ENCODE results near the gene ADGRB2.

DNA sequence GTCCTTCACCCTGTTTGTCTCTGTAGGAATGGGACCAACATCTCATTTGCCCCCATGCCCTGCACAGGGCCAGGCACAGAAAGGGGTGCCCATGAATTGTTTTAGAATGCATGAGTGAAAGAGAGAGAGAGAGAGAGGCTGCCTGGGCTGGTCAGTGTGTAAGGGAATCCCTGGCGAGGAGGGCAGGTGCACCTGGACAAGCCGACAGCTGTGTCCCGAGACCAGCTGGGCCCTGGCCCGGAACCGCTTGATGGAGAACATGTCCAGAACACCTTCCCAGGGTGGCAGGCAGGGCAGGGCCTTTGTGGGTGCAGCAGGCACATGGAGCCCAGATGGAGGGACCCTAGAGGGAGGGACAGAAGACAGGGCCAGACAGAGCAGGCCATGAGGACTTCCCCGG, 28.9 kb upstream of the ADGRB2 start:
- TF ChIP-seq EZH2phosphoT487 (IDR thresholded peaks at IDR 0.05; ENCODE audit: low read length) = no peak
- TF ChIP-seq, protein P1, sequence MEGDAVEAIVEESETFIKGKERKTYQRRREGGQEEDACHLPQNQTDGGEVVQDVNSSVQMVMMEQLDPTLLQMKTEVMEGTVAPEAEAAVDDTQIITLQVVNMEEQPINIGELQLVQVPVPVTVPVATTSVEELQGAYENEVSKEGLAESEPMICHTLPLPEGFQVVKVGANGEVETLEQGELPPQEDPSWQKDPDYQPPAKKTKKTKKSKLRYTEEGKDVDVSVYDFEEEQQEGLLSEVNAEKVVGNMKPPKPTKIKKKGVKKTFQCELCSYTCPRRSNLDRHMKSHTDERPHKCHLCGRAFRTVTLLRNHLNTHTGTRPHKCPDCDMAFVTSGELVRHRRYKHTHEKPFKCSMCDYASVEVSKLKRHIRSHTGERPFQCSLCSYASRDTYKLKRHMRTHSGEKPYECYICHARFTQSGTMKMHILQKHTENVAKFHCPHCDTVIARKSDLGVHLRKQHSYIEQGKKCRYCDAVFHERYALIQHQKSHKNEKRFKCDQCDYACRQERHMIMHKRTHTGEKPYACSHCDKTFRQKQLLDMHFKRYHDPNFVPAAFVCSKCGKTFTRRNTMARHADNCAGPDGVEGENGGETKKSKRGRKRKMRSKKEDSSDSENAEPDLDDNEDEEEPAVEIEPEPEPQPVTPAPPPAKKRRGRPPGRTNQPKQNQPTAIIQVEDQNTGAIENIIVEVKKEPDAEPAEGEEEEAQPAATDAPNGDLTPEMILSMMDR (IDR thresholded peaks at IDR 0.05; ENCODE audit: low read length) = no peak

Measured in MM.1S (cell line).